ENCODE data around the gene ASAH2. TPM values are rescaled to one million over a fixed set of nuclear protein-coding genes. Genes with fewer than 3 reads are reported as not detected.
"Not testable (repeated sequence)": the region's sequence is repeated elsewhere in the genome, so short reads cannot be mapped to it uniquely, and the experiment has no call there.

The ASAH2 gene
- total RNA-seq, 4 donors from 2014 or later: 0.10 to 1.9 (median 0.86) TPM

DNA sequence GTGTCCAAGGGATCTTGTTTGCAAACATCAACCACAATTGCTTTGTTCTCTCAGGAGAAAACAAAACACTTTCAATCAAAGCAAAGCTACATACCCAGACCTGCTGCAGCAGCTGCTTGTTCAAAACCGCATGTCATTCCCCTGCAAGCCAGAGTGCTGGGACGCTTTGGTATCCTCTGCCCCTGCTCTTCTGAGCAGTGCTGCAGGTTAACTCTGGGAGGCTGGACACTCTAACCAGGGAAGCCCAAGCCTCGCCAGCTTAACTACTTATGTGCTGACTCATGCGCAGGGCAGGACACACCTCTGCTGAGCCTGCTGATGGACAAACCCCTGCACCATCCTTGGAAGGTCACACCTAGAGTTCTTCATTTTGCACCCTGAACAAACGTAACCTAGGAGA, 28.2 kb upstream of the ASAH2 start:
- Histone ChIP-seq H3K27ac (no peak overlapping the region), H3K9me3 (no peaks in the 10 kb centered on the region), H3K4me1 (no peaks in the 10 kb centered on the region), H3K4me3 (no peak overlapping the region), H3K36me3 (no peaks in the 10 kb centered on the region), H3K27me3 (no peaks in the 10 kb centered on the region)
- TF ChIP-seq POLR2A (IDR thresholded peaks at IDR 0.05) (no peak), CTCF (IDR thresholded peaks at IDR 0.05 in 4 of 5, conservative IDR thresholded peaks at IDR 0.05 in 1 of 5) (no peak)
- in situ Hi-C loops (cut with MboI; ENCODE audit: low sequenced_read_pairs in 4 of 4) (no loop called here), intact Hi-C loops (cut with DNase I; ENCODE audit: low total_unique reads) (no loop called here)
- DNase-seq: no peak
- ATAC-seq: no peak

GRCh38 chr10:50275650-50276235, 24.4 kb upstream of the ASAH2 start:
- in situ Hi-C loops (cut with MboI; ENCODE audit: low sequenced_read_pairs in 4 of 4) (no loop called here), intact Hi-C loops (cut with DNase I; ENCODE audit: low total_unique reads) (no loop called here)
- peak in 3 of 5 experiments; percentile 23 to 49 (median 38) for TF ChIP-seq CTCF (IDR thresholded peaks at IDR 0.05 in 4 of 5, conservative IDR thresholded peaks at IDR 0.05 in 1 of 5)
- no peak for TF ChIP-seq POLR2A (IDR thresholded peaks at IDR 0.05)
- no peak overlapping the region for H3K27ac ChIP-seq
- DNase-seq: peak in 1 of 2 donors; percentile 10
- no peaks in the 10 kb centered on the region for H3K4me1 ChIP-seq
- H3K27me3 ChIP-seq: no peaks in the 10 kb centered on the region
- no peak overlapping the region for H3K4me3 ChIP-seq
- H3K36me3 ChIP-seq: no peaks in the 10 kb centered on the region
- H3K9me3 ChIP-seq: no peaks in the 10 kb centered on the region
- ATAC-seq: no peak

GRCh38 chr10:50272531-50272930, 21.2 kb upstream of the ASAH2 start:
- no peaks in the 10 kb centered on the region for H3K4me1 ChIP-seq
- no peak for TF ChIP-seq CTCF (IDR thresholded peaks at IDR 0.05 in 4 of 5, conservative IDR thresholded peaks at IDR 0.05 in 1 of 5)
- TF ChIP-seq POLR2A (IDR thresholded peaks at IDR 0.05): no peak
- DNase-seq (no peak), ATAC-seq (no peak)
- H3K4me3 ChIP-seq: no peak overlapping the region
- intact Hi-C loops (cut with DNase I; ENCODE audit: low total_unique reads): no loop called here
- H3K27me3 ChIP-seq: no peaks in the 10 kb centered on the region
- H3K36me3 ChIP-seq: no peaks in the 10 kb centered on the region
- no peaks in the 10 kb centered on the region for H3K9me3 ChIP-seq
- H3K27ac ChIP-seq: no peak overlapping the region
- in situ Hi-C loops (cut with MboI; ENCODE audit: low sequenced_read_pairs in 4 of 4): no loop called here

- Histone ChIP-seq H3K4me3 (no peak overlapping the region), H3K9me3 (no peaks in the 10 kb centered on the region), H3K36me3 (no peaks in the 10 kb centered on the region), H3K4me1 (no peaks in the 10 kb centered on the region), H3K27ac (no peak overlapping the region), H3K27me3 (no peaks in the 10 kb centered on the region)
- no peak for TF ChIP-seq POLR2A (IDR thresholded peaks at IDR 0.05)
- TF ChIP-seq CTCF (IDR thresholded peaks at IDR 0.05 in 4 of 5, conservative IDR thresholded peaks at IDR 0.05 in 1 of 5): no peak
- in situ Hi-C loops (cut with MboI; ENCODE audit: low sequenced_read_pairs in 4 of 4): no loop called here
- ATAC-seq (no peak), DNase-seq (no peak)
- intact Hi-C loops (cut with DNase I; ENCODE audit: low total_unique reads): no loop called here
Measured at GRCh38 chr10:50271564-50272250, 20.4 kb upstream of the ASAH2 start.

DNA sequence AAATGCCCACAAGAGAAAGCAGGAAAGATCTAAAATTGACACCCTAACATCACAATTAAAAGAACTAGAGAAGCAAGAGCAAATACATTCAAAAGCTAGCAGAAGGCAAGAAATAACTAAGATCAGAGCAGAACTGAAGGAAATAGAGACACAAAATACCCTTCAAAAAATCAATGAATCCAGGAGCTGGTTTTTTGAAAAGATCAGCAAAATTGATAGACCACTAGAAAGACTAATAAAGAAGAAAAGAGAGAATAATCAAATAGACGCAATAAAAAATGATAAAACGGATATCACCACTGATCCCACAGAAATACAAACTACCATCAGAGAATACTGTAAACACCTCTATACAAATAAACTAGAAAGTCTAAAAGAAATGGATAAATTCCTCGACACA, 16.6 kb upstream of the ASAH2 start:
- H3K9me3 ChIP-seq; H3K4me3 ChIP-seq; DNase-seq; H3K4me1 ChIP-seq; H3K27ac ChIP-seq; ATAC-seq; H3K27me3 ChIP-seq; in situ Hi-C loops (cut with MboI; ENCODE audit: low sequenced_read_pairs in 4 of 4); intact Hi-C loops (cut with DNase I; ENCODE audit: low total_unique reads); H3K36me3 ChIP-seq: not testable (repeated sequence)

GRCh38 chr10:50262625-50263024, 11.3 kb upstream of the ASAH2 start:
- H3K4me3 ChIP-seq; DNase-seq; H3K9me3 ChIP-seq; in situ Hi-C loops (cut with MboI; ENCODE audit: low sequenced_read_pairs in 4 of 4); ATAC-seq; H3K36me3 ChIP-seq; intact Hi-C loops (cut with DNase I; ENCODE audit: low total_unique reads); H3K27ac ChIP-seq; H3K27me3 ChIP-seq; H3K4me1 ChIP-seq: not testable (repeated sequence)

Measured in gastrocnemius medialis (tissue), 4 donors.